Left cardiac atrium (tissue), 2 donors: ENCODE results near the gene TAF1D. TPM values are rescaled to one million over a fixed set of nuclear protein-coding genes. Genes with fewer than 3 reads are reported as not detected.

ENCODE experiments used
- microRNA-seq, 2 donors: library from miRNA; unstranded; fragments of <30 nt; microRNA quantifications; one replicate each; pipeline ENCODE4 v1.2.0, GENCODE V29; 2020
- total RNA-seq, 2 donors: library from RNA; stranded (reverse); fragmentation: NEBNext Ultra II Directional; extraction: Animal tissue kit (Norgen Biotek cat#: 25700); gene quantifications; one replicate each; pipeline ENCODE4 v1.2.1, GENCODE V29; 2021
- donor health status: DM: no; HTN: yes; CAD: no; lungs with severe emphysema.
- donor health status: DM: yes; HTN: yes; CAD: no.

The TAF1D gene
- total RNA-seq, 2 donors from 2014 or later, result 29.6 to 53.2 TPM

Small RNA genes lying within 50 kb of the gene (microRNA-seq; reads per million reads assigned to microRNA genes)
- gene MIR1304, result 0.54 to 0.60 reads per million in 2 donors

Other genes with a start within 250 kb of the TAF1D start
- 10 to 100 TPM; 35.9 to 40.7 TPM for gene SMCO4, start 198.1 kb downstream of the TAF1D start, total RNA-seq
- gene CEP295, start 79.8 kb downstream of the TAF1D start, total RNA-seq, result 1 to 10 TPM; 5.9 to 6.4 TPM
- gene C11orf54, start 177 bp upstream of the TAF1D start, total RNA-seq, result 10 to 100 TPM; 27.2 to 28.4 TPM
- 10 to 100 TPM; 19.3 to 21.8 TPM for gene MED17, start 42.8 kb upstream of the TAF1D start, total RNA-seq
- under 1 TPM; 0.21 to 0.37 TPM for gene VSTM5, start 109.1 kb upstream of the TAF1D start, total RNA-seq